Neutrophil (primary cell): Measurements from ENCODE around the gene PMEPA1.

Experiments used
- H3K27ac ChIP-seq: fragments of 200-600 bp; sonication (generic); 2 replicates; pipeline ENCODE4 v1.5.1; 2016; ENCODE audit warnings: mild to moderate bottlenecking, moderate library complexity
- H3K27me3 ChIP-seq: fragments of 200-600 bp; sonication (generic); 2 replicates; pipeline ENCODE4 v1.6.0; 2016; ENCODE audit warnings: mild to moderate bottlenecking
- H3K36me3 ChIP-seq: fragments of 200-600 bp; sonication (generic); 2 replicates; pipeline ENCODE4 v1.5.1; 2017
- H3K4me1 ChIP-seq, 2 experiments: fragments of 200-600 bp in 1 of 2; sonication (generic) in 1 of 2; 1 replicate in 1 of 2; 2 replicates in 1 of 2; pipeline versions ENCODE4 v1.5.1 to v1.6.1; 2013 to 2016; ENCODE audit warnings: low read depth in 1 of 2, low read length in 1 of 2, mild to moderate bottlenecking in 1 of 2, moderate library complexity in 1 of 2; ENCODE audit not compliant: control insufficient read depth in 1 of 2, insufficient read depth in 1 of 2
- H3K4me3 ChIP-seq, 2 experiments: fragments of 200-600 bp in 1 of 2; sonication (generic) in 1 of 2; 1 replicate in 1 of 2; 2 replicates in 1 of 2; pipeline ENCODE4 v1.5.1; 2013 to 2016; ENCODE audit warnings: low read depth in 1 of 2, low read length in 1 of 2, mild to moderate bottlenecking in 1 of 2, moderate library complexity in 1 of 2
- H3K9me3 ChIP-seq: fragments of 200-600 bp; sonication (generic); 2 replicates; pipeline ENCODE4 v1.5.1; 2016
- TF ChIP-seq, protein P1 (sequence below): fragments of 200-600 bp; sonication (generic); IDR thresholded peaks from 2 replicates; pipeline ENCODE4 v1.5.1; 2016; ENCODE audit warnings: antibody characterized with exemption

The PMEPA1 gene

DNA sequence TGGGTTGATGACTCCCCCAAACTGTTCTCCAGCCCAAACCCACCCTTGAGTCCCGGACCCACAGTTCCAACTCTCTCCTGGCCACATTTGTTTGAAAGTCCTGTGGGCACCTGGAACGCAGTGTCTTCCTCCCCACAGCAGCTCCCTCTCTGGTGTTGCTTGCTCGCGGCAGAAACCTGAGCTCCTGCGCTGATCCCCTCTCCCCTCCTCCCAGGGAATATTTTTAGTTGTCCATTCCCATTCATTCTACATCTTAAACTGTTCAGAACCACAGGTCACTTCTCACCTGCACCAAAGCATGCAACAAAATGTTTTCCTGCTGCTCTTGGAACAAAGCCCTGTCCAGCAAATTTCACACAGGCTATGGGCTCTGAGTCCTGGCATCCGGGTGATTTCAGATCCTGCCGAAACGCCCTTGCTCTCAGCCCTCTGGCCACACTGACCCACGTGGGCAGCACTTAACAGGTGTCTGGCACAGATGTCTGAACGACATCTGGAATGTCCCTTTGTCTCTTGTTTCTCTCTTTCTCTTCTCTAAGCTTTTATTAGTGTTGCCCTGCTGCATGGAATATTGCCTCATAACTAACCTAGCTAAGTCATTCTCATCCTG is 27.0 kb upstream of the PMEPA1 start:
- H3K4me3 ChIP-seq = no peak overlapping the region
- H3K4me1 ChIP-seq = no peaks in the 10 kb centered on the region
- no peaks in the 10 kb centered on the region for H3K9me3 ChIP-seq
- no peaks in the 10 kb centered on the region for H3K27me3 ChIP-seq
- no peaks in the 10 kb centered on the region for H3K36me3 ChIP-seq
- TF ChIP-seq, protein P1, sequence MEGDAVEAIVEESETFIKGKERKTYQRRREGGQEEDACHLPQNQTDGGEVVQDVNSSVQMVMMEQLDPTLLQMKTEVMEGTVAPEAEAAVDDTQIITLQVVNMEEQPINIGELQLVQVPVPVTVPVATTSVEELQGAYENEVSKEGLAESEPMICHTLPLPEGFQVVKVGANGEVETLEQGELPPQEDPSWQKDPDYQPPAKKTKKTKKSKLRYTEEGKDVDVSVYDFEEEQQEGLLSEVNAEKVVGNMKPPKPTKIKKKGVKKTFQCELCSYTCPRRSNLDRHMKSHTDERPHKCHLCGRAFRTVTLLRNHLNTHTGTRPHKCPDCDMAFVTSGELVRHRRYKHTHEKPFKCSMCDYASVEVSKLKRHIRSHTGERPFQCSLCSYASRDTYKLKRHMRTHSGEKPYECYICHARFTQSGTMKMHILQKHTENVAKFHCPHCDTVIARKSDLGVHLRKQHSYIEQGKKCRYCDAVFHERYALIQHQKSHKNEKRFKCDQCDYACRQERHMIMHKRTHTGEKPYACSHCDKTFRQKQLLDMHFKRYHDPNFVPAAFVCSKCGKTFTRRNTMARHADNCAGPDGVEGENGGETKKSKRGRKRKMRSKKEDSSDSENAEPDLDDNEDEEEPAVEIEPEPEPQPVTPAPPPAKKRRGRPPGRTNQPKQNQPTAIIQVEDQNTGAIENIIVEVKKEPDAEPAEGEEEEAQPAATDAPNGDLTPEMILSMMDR = no peak
- no peak overlapping the region for H3K27ac ChIP-seq

DNA sequence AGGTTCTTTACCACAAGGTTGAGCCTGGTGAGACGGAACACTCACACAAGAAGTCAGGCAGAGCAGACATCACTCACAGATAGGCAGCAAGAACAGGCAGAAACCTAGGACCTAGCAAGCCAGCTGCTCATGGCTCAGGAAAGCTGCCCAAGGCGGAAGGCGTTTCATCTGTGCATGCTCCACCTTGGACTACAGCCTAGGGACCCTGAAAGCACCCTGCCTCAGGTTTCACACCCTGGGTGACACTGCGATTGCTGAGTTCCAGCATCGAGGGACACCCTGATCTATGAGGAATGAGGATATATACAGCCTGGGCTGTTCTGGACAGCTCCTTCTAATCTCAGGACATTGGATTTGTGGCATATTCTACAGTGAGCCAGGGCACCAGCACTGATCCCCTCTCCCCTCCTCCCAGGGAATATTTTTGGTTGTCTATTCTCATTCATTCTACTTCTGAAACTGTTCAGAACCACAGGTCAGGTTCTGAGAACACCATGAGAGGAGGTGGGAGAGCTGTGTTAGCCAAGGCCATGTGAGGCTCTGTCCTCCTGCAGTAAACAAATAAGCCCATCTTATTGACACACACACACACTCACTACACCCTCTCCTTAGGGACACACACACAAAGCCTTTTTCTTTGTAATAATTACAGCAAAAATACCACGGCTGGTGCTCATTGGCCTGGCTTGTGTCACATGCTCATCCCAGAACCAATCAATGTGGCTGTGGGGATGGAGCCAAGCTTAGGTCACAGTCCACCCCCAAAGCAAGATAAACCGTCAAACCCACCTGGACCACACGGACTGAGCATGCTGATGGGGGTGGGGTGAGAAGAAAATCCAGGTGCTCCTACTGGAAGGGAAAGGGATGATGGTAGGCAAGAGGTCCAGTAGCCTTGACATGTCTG is 26.3 kb upstream of the PMEPA1 start:
- no peaks in the 10 kb centered on the region for H3K36me3 ChIP-seq
- no peak overlapping the region for H3K4me3 ChIP-seq
- peaks cover 3% of the 10 kb centered on the region for H3K27me3 ChIP-seq
- no peaks in the 10 kb centered on the region for H3K4me1 ChIP-seq
- no peaks in the 10 kb centered on the region for H3K9me3 ChIP-seq
- no peak overlapping the region for H3K27ac ChIP-seq
- TF ChIP-seq, protein P1 = no peak

DNA sequence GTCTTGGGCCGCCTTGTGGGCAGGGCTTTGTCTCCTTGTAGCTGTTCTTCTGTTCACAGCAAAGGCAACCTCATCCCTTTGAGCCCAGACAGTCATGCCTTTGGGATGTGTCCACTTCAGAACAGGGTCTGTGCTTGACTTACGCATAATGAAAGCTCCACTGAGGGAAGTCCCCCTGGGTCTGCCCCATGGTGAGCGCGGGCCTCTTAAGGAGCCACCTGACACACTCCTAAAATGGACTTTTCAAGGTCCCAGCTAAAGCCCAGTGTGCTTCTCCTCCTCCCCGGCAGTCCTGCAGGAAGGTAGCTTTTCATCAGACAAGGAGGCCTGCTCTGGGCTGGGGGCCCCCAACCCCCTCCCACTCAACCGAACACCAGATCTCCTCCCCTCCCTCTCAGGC is 24.9 kb upstream of the PMEPA1 start:
- peaks cover 5% of the 10 kb centered on the region for H3K27me3 ChIP-seq
- H3K36me3 ChIP-seq = no peaks in the 10 kb centered on the region
- H3K4me1 ChIP-seq = no peaks in the 10 kb centered on the region
- TF ChIP-seq, protein P1 = no peak
- H3K9me3 ChIP-seq = no peaks in the 10 kb centered on the region
- no peak overlapping the region for H3K4me3 ChIP-seq
- no peak overlapping the region for H3K27ac ChIP-seq

GRCh38 chr20:57732226-57732625 is 22.4 kb upstream of the PMEPA1 start:
- TF ChIP-seq, protein P1 = no peak
- Histone ChIP-seq H3K4me1 (no peaks in the 10 kb centered on the region), H3K36me3 (no peaks in the 10 kb centered on the region), H3K27me3 (peaks cover 9% of the 10 kb centered on the region), H3K9me3 (no peaks in the 10 kb centered on the region), H3K27ac (no peak overlapping the region), H3K4me3 (no peak overlapping the region)

- H3K27ac ChIP-seq = no peak overlapping the region
- H3K36me3 ChIP-seq = no peaks in the 10 kb centered on the region
- no peak overlapping the region for H3K4me3 ChIP-seq
- no peaks in the 10 kb centered on the region for H3K4me1 ChIP-seq
- TF ChIP-seq, protein P1 = no peak
- H3K27me3 ChIP-seq = peaks cover 11% of the 10 kb centered on the region
- no peaks in the 10 kb centered on the region for H3K9me3 ChIP-seq
Measured at GRCh38 chr20:57728762-57729161, 18.9 kb upstream of the PMEPA1 start.
